Brain microvascular endothelial cell (primary cell): ENCODE measurements around the gene BAZ2A.

ENCODE experiments used
- DNase-seq: peaks from one replicate; pipeline ENCODE4 v3.0.0-alpha.2; 2020
- H3K27ac ChIP-seq: fragments of 250-450 bp; sonication (Bioruptor Pico); 2 replicates; pipeline ENCODE4 v1.5.1; 2020; ENCODE audit warnings: mild to moderate bottlenecking, moderate library complexity
- H3K27me3 ChIP-seq: fragments of 250-450 bp; sonication (Bioruptor Pico); replicated peaks from 2 replicates; pipeline ENCODE4 v1.5.1; 2020; ENCODE audit warnings: mild to moderate bottlenecking
- H3K36me3 ChIP-seq: fragments of 250-450 bp; sonication (Bioruptor Pico); replicated peaks from 2 replicates; pipeline ENCODE4 v1.5.1; 2020; ENCODE audit warnings: mild to moderate bottlenecking
- H3K4me3 ChIP-seq: 2 replicates; pipeline ENCODE4 v1.5.1; 2011; ENCODE audit warnings: low read depth, mild to moderate bottlenecking, control low read depth, low read length, moderate library complexity
- CTCF ChIP-seq: IDR thresholded peaks from 2 replicates; pipeline ENCODE4 v1.5.1; 2011; ENCODE audit warnings: low read depth, mild to moderate bottlenecking, moderate library complexity, low read length, control low read depth, inconsistent platforms; ENCODE audit errors: missing control alignments
- in situ Hi-C: cut with HindIII; loops from 2 replicates; pipeline ENCODE4 v1.10.0; 2017; ENCODE audit warnings: low sequenced_read_pairs, low pct_ligation_motif_present

BAZ2A gene

GRCh38 chr12:56645717-56646446, 15.8 kb upstream of the BAZ2A start, which contains the start of gene ATP5F1B:
Gene ATP5F1B (minus strand): TSS chr12:56645984. CDS start chr12:56645963, 21 bp downstream.
- TF ChIP-seq CTCF = no peak
- H3K4me3 ChIP-seq = peak within 1 kb of the TSS; percentile 100

GRCh38 chr12:56645201-56645716, 15.1 kb upstream of the BAZ2A start:
- in situ Hi-C loops = no loop called here
- no peak for TF ChIP-seq CTCF
- no peak for DNase-seq

More at GRCh38 chr12:56645717-56646446, 15.8 kb upstream of the BAZ2A start, which contains the start of gene ATP5F1B:
- H3K27me3 ChIP-seq = no peaks in the 10 kb centered on the region
- H3K27ac ChIP-seq = peak within 1 kb of the TSS; percentile 60
- in situ Hi-C loops = no loop called here
- peak; percentile 100 for DNase-seq
- H3K36me3 ChIP-seq = peaks cover 33% of the 10 kb centered on the region

GRCh38 chr12:56644654-56645053, 14.5 kb upstream of the BAZ2A start:
- no peaks in the 10 kb centered on the region for H3K27me3 ChIP-seq
- H3K4me3 ChIP-seq = peak overlapping the region; percentile 100
- DNase-seq = no peak
- in situ Hi-C loops = no loop called here
- peaks cover 41% of the 10 kb centered on the region for H3K36me3 ChIP-seq
- H3K27ac ChIP-seq = no peak overlapping the region
- TF ChIP-seq CTCF = no peak

More at GRCh38 chr12:56645201-56645716, 15.1 kb upstream of the BAZ2A start:
- no peaks in the 10 kb centered on the region for H3K27me3 ChIP-seq
- peaks cover 36% of the 10 kb centered on the region for H3K36me3 ChIP-seq
- peak overlapping the region; percentile 100 for H3K4me3 ChIP-seq
- H3K27ac ChIP-seq = peak overlapping the region; percentile 59

GRCh38 chr12:56641219-56641618, 11.1 kb upstream of the BAZ2A start:
- no peak overlapping the region for H3K27ac ChIP-seq
- no peak for TF ChIP-seq CTCF
- peaks cover 61% of the 10 kb centered on the region for H3K36me3 ChIP-seq
- in situ Hi-C loops = no loop called here
- H3K4me3 ChIP-seq = no peak overlapping the region
- H3K27me3 ChIP-seq = no peaks in the 10 kb centered on the region
- DNase-seq = no peak

- in situ Hi-C loops = no loop called here
- Histone ChIP-seq H3K27ac (no peak overlapping the region), H3K27me3 (no peaks in the 10 kb centered on the region), H3K36me3 (peaks cover 40% of the 10 kb centered on the region), H3K4me3 (no peak overlapping the region)
- TF ChIP-seq CTCF = no peak
- DNase-seq = no peak
Observed at GRCh38 chr12:56637621-56638020, 7.5 kb upstream of the BAZ2A start.
